Neuronal stem cell (in vitro differentiated cells): ENCODE results near the gene CYB5B. TPM values are rescaled to one million over a fixed set of nuclear protein-coding genes. Genes with fewer than 3 reads are reported as not detected.
A peak's percentile ranks its signal among the peaks of the same experiment; 100 is the strongest.

Source experiments
- DNase-seq: peaks from one replicate; pipeline ENCODE4 v3.0.0-alpha.2; 2013; ENCODE audit warnings: low spot score
- H2AFZ ChIP-seq: one replicate; pipeline ENCODE4 v1.6.1; 2013; ENCODE audit warnings: mild to moderate bottlenecking, low read length, inconsistent platforms
- H2AK5ac ChIP-seq: 2 replicates; pipeline ENCODE4 v1.6.1; 2013; ENCODE audit warnings: low read depth, mild to moderate bottlenecking, inconsistent platforms, low read length, moderate library complexity, mixed read lengths
- H2BK120ac ChIP-seq: 2 replicates; pipeline ENCODE4 v1.6.1; 2013; ENCODE audit warnings: low read depth, mild to moderate bottlenecking, inconsistent platforms, low read length, moderate library complexity, mixed read lengths
- H2BK12ac ChIP-seq: one replicate; pipeline ENCODE4 v1.6.1; 2013; ENCODE audit warnings: low read length, inconsistent platforms
- H2BK15ac ChIP-seq: 2 replicates; pipeline ENCODE4 v1.6.1; 2013; ENCODE audit warnings: mild to moderate bottlenecking, low read length, inconsistent platforms, mixed read lengths
- H2BK5ac ChIP-seq: one replicate; pipeline ENCODE4 v1.6.1; 2013; ENCODE audit warnings: inconsistent platforms, mild to moderate bottlenecking, low read length, moderate library complexity
- H3K14ac ChIP-seq: one replicate; pipeline ENCODE4 v1.6.1; 2013; ENCODE audit warnings: low read length, inconsistent platforms
- H3K18ac ChIP-seq: 2 replicates; pipeline ENCODE4 v1.6.1; 2013; ENCODE audit warnings: low read length, inconsistent platforms
- H3K23ac ChIP-seq: 2 replicates; pipeline ENCODE4 v1.6.1; 2013; ENCODE audit warnings: low read depth, mild to moderate bottlenecking, mixed read lengths, low read length, inconsistent platforms; ENCODE audit not compliant: poor library complexity
- H3K27ac ChIP-seq: replicated peaks from 3 replicates; pipeline ENCODE4 v1.5.1; 2013; ENCODE audit warnings: low read length, inconsistent platforms
- H3K27me3 ChIP-seq, 3 experiments: 2 replicates each; pipeline ENCODE4 v1.6.1; 2013; ENCODE audit warnings: low read length in 3 of 3, mild to moderate bottlenecking in 2 of 3, inconsistent platforms in 1 of 3, low read depth in 1 of 3, mixed read lengths in 1 of 3, moderate library complexity in 1 of 3; ENCODE audit not compliant: control insufficient read depth in 3 of 3, insufficient read depth in 3 of 3
- H3K36me3 ChIP-seq, 2 donors: replicated peaks in 1 of 2; 2 replicates each; pipeline ENCODE4 v1.6.1; 2013; ENCODE audit warnings: low read length in 2 of 2; ENCODE audit not compliant: control insufficient read depth in 2 of 2, insufficient read depth in 2 of 2
- H3K4ac ChIP-seq: 2 replicates; pipeline ENCODE4 v1.6.1; 2013; ENCODE audit warnings: inconsistent platforms, mild to moderate bottlenecking, low read length, moderate library complexity
- H3K4me1 ChIP-seq, 2 donors: 1 replicate in 1 of 2; 2 replicates in 1 of 2; pipeline ENCODE4 v1.6.1; 2013; ENCODE audit warnings: low read length in 2 of 2, low read depth in 1 of 2; ENCODE audit not compliant: control insufficient read depth in 2 of 2, insufficient read depth in 1 of 2
- H3K4me2 ChIP-seq: one replicate; pipeline ENCODE4 v1.6.1; 2013; ENCODE audit warnings: mild to moderate bottlenecking, low read length, inconsistent platforms; ENCODE audit not compliant: insufficient read depth, poor library complexity, severe bottlenecking
- H3K4me3 ChIP-seq, 2 donors: 2 replicates each; pipeline ENCODE4 v1.5.1; 2013; ENCODE audit warnings: low read length in 2 of 2, mild to moderate bottlenecking in 2 of 2, inconsistent platforms in 1 of 2, moderate library complexity in 1 of 2
- H3K79me1 ChIP-seq: one replicate; pipeline ENCODE4 v1.6.1; 2013; ENCODE audit warnings: low read depth, mild to moderate bottlenecking, inconsistent platforms, low read length, moderate library complexity
- H3K9ac ChIP-seq: one replicate; pipeline ENCODE4 v1.6.1; 2013; ENCODE audit warnings: mild to moderate bottlenecking, low read depth, low read length, inconsistent platforms; ENCODE audit not compliant: poor library complexity
- H3K9me3 ChIP-seq, 2 donors: replicated peaks in 1 of 2; 2 replicates each; pipeline versions ENCODE3 to v1.6.1; 2013; ENCODE audit warnings: low read length in 2 of 2, mild to moderate bottlenecking in 2 of 2, inconsistent platforms in 1 of 2, low read depth in 1 of 2, mixed read lengths in 1 of 2, moderate library complexity in 1 of 2; ENCODE audit not compliant: control insufficient read depth in 2 of 2, insufficient read depth in 1 of 2
- H4K8ac ChIP-seq: one replicate; pipeline ENCODE4 v1.6.1; 2013; ENCODE audit warnings: low read depth, mild to moderate bottlenecking, inconsistent platforms, low read length, moderate library complexity
- H4K91ac ChIP-seq: one replicate; pipeline ENCODE4 v1.6.1; 2013; ENCODE audit warnings: low read length, low read depth, mild to moderate bottlenecking, inconsistent platforms; ENCODE audit not compliant: poor library complexity
- WGBS, 2 donors: extraction: QIAGEN DNeasy Blood & Tissue Kit; methylation state at CpG; one replicate each; pipeline ENCODE4 v1.1.7; 2013; ENCODE audit warnings: missing lambda C conversion rate in 2 of 2, mixed read lengths in 1 of 2; ENCODE audit not compliant: insufficient read length in 2 of 2, insufficient replicate concordance in 1 of 2; ENCODE audit errors: extremely low coverage in 2 of 2; 5-methylcytosine and 5-hydroxymethylcytosine counted together
- polyA plus RNA-seq, 2 experiments: library from polyadenylated mRNA; stranded (reverse); fragments of 200-250 nt; gene quantifications; one replicate each; pipeline ENCODE4 v1.2.3, GENCODE V29; 2013

CYB5B gene
- 142 TPM for polyA plus RNA-seq (2013, experiment 1 of 2)
- 142 TPM for polyA plus RNA-seq (2013, experiment 2 of 2)

DNA sequence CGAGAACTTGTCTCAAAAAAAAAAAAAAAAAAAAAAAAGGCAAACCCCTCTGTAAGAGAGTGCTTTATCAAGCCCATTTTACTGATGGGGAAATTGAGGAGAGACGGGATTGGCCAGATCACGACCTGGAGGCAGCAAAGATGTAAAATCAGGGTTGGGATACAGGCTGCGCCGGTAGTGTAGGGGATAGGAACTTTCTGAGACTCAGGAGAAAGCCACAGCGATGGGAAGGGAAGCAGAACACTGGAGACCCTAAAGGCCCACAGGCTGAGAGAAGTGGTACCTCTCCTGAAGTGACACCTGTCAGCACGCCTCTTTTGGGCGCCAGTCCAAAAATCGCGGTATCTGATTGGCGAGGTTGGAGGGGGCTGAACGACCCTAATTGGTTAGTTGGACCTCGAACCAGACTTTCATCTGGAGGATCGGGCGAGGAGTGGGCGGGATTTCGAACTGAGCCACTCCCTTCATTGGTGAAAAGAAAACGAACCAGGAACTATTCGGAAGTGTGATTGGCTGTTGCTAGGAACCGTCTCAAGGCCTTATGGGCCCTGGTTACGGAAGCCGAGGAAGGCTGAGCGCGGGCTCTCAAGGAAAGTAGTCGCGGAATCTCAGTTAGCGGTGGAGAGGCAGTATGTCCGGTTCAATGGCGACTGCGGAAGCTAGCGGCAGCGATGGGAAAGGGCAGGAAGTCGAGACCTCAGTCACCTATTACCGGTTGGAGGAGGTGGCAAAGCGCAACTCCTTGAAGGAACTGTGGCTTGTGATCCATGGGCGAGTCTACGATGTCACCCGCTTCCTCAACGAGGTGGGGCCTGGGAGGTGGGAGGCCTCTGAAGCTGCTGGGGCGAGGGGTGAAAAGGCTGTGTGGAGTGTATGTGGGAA, at the start of gene CYB5B:
TSS of gene CYB5B (plus strand) at position 567 of the 882 bp plus-strand sequence. CDS start at position 632, 65 bp downstream.
- H3K4me1 ChIP-seq, result peaks cover 0 to 3% of the 10 kb centered on the region in 2 donors
- H2BK15ac ChIP-seq, result no peak within 1 kb of the TSS
- H4K91ac ChIP-seq, result no peak within 1 kb of the TSS
- no CpG with 5 or more reads among the region's 40 CpGs for WGBS, 2 donors
- H3K4me2 ChIP-seq, result peak within 1 kb of the TSS; percentile 79
- no peak within 1 kb of the TSS for H2BK120ac ChIP-seq
- no peak within 1 kb of the TSS for H3K23ac ChIP-seq
- no peak within 1 kb of the TSS for H2AK5ac ChIP-seq
- H3K79me1 ChIP-seq, result no peaks in the 10 kb centered on the region
- H2BK12ac ChIP-seq, result no peak within 1 kb of the TSS
- H3K27ac ChIP-seq, result peak within 1 kb of the TSS; percentile 70
- peak within 1 kb of the TSS; percentile 84 for H2AFZ ChIP-seq
- peak; percentile 96 for DNase-seq
- H3K36me3 ChIP-seq, result peaks cover 9 to 32% of the 10 kb centered on the region in 2 donors
- no peak within 1 kb of the TSS for H4K8ac ChIP-seq
- no peak within 1 kb of the TSS for H3K4ac ChIP-seq
- peak within 1 kb of the TSS; percentile 97 for H3K9ac ChIP-seq
- peak within 1 kb of the TSS; percentile 80 for H3K18ac ChIP-seq
- H3K14ac ChIP-seq, result no peak within 1 kb of the TSS
- H3K4me3 ChIP-seq, result peak within 1 kb of the TSS; percentile 59 to 96
- no peak within 1 kb of the TSS for H2BK5ac ChIP-seq
- peaks cover 3 to 20% of the 10 kb centered on the region in 2 donors for H3K9me3 ChIP-seq
- H3K27me3 ChIP-seq, result no peaks in the 10 kb centered on the region

DNA sequence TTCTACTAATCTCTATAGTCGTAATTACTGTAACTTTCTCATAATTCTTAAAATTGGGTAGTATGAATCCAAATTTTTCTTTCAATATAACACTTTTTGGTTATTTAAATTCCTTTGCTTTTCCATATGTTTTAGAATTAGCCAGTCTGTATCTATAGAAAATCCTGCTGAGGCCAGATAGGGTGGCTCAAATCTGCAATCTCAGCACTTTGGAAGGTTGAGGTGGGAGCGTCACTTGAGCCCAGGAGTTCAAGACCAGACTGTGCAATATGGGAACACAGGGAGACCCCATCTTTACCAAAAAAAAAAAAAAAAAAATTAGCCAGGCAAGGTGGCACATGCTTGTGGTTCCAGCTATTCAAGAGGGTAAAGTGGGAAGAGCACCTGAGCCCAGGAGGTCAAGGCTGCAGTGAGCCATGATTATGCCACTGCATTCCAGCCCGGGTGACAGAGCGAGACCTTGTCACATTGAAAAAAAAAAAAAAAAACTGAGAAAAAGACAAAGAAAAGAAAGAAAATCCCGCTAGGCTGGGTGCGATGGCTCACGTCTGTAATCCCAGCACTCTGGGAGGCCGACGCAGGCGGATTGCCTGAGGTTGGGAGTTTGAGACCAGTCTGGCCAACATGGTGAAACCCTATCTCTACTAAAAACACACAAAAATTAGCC, 47.9 kb upstream of the CYB5B start:
- no peak overlapping the region for H2BK12ac ChIP-seq
- H3K4me1 ChIP-seq, result no peaks in the 10 kb centered on the region
- H4K91ac ChIP-seq, result no peak overlapping the region
- no peak overlapping the region for H4K8ac ChIP-seq
- no peak overlapping the region for H2BK120ac ChIP-seq
- H2AFZ ChIP-seq, result no peak overlapping the region
- H3K4me2 ChIP-seq, result no peak overlapping the region
- no CpG with 5 or more reads among the region's 10 CpGs for WGBS, 2 donors
- H3K27me3 ChIP-seq, result no peaks in the 10 kb centered on the region
- DNase-seq, result no peak
- H3K14ac ChIP-seq, result no peak overlapping the region
- no peaks in the 10 kb centered on the region for H3K79me1 ChIP-seq
- H3K4me3 ChIP-seq, result no peak overlapping the region
- no peak overlapping the region for H3K27ac ChIP-seq
- no peak overlapping the region for H2AK5ac ChIP-seq
- no peaks in the 10 kb centered on the region for H3K9me3 ChIP-seq
- no peak overlapping the region for H2BK15ac ChIP-seq
- peaks cover 15 to 91% of the 10 kb centered on the region in 2 donors for H3K36me3 ChIP-seq
- no peak overlapping the region for H2BK5ac ChIP-seq
- no peak overlapping the region for H3K18ac ChIP-seq
- no peak overlapping the region for H3K4ac ChIP-seq
- H3K23ac ChIP-seq, result no peak overlapping the region
- no peak overlapping the region for H3K9ac ChIP-seq

GRCh38 chr16:69378036-69378435, 46.4 kb upstream of the CYB5B start:
- Histone ChIP-seq H3K4me2 (no peak overlapping the region), H3K36me3 (peaks cover 18 to 92% of the 10 kb centered on the region in 2 donors)

GRCh38 chr16:69378760-69379159, 45.7 kb upstream of the CYB5B start:
- H3K9ac ChIP-seq, result no peak overlapping the region
- H2AFZ ChIP-seq, result no peak overlapping the region
- no peak overlapping the region for H2AK5ac ChIP-seq
- no peak overlapping the region for H3K18ac ChIP-seq
- no peak overlapping the region for H3K4ac ChIP-seq
- no peak overlapping the region for H4K91ac ChIP-seq
- H3K36me3 ChIP-seq, result peaks cover 18 to 92% of the 10 kb centered on the region in 2 donors
- H3K79me1 ChIP-seq, result no peaks in the 10 kb centered on the region
- H3K14ac ChIP-seq, result no peak overlapping the region
- H2BK12ac ChIP-seq, result no peak overlapping the region
- WGBS, 2 donors, result no CpG with 5 or more reads among the region's 1 CpG
- H3K23ac ChIP-seq, result no peak overlapping the region
- H4K8ac ChIP-seq, result no peak overlapping the region
- H3K27me3 ChIP-seq, result no peaks in the 10 kb centered on the region
- no peak for DNase-seq
- H3K4me3 ChIP-seq, result no peak overlapping the region
- H2BK120ac ChIP-seq, result no peak overlapping the region
- no peak overlapping the region for H2BK5ac ChIP-seq
- H3K4me2 ChIP-seq, result no peak overlapping the region
- H2BK15ac ChIP-seq, result no peak overlapping the region
- no peak overlapping the region for H3K27ac ChIP-seq
- no peaks in the 10 kb centered on the region for H3K4me1 ChIP-seq
- H3K9me3 ChIP-seq, result no peaks in the 10 kb centered on the region

More at GRCh38 chr16:69378036-69378435, 46.4 kb upstream of the CYB5B start:
- Histone ChIP-seq H3K4me3 (no peak overlapping the region), H4K8ac (no peak overlapping the region), H4K91ac (no peak overlapping the region), H2AK5ac (no peak overlapping the region), H3K23ac (no peak overlapping the region), H2AFZ (no peak overlapping the region), H3K18ac (no peak overlapping the region), H3K9me3 (no peaks in the 10 kb centered on the region), H3K14ac (no peak overlapping the region), H3K27me3 (no peaks in the 10 kb centered on the region), H3K27ac (no peak overlapping the region), H2BK5ac (no peak overlapping the region), H2BK12ac (no peak overlapping the region), H3K4ac (no peak overlapping the region), H3K79me1 (no peaks in the 10 kb centered on the region), H2BK15ac (no peak overlapping the region), H3K4me1 (no peaks in the 10 kb centered on the region), H3K9ac (no peak overlapping the region), H2BK120ac (no peak overlapping the region)
- no peak for DNase-seq
- no CpG with 5 or more reads among the region's 1 CpG for WGBS, 2 donors
